Activated T-helper 1 cell treated with anti-CD3 and anti-CD28 coated beads, Interleukin-12 subunit alpha, Interleukin-12 subunit beta, Interleukin-2, Interleukin-4 antibody, amounts not matched to agents 30 ng/mL and 10 ng/mL and 1 ng/mL, durations not matched to agents 14 hours and 24 hours and 36 hours (primary cell): ENCODE data around the gene PAPOLG. TPM values are rescaled to one million over a fixed set of nuclear protein-coding genes. Genes with fewer than 3 reads are reported as not detected.

Source experiments
- DNase-seq: peaks from one replicate; pipeline ENCODE4 v3.0.0; 2021; ENCODE audit warnings: low spot score
- H3K27ac Mint-ChIP-seq: one replicate; pipeline ENCODE4 v1.8.0; 2021; ENCODE audit warnings: mild to moderate bottlenecking, mixed read lengths
- H3K27me3 Mint-ChIP-seq: one replicate; pipeline ENCODE4 v1.8.0; 2022; ENCODE audit warnings: mild to moderate bottlenecking, moderate library complexity, mixed read lengths; ENCODE audit not compliant: insufficient read depth
- H3K36me3 Mint-ChIP-seq: one replicate; pipeline ENCODE4 v1.8.0; 2021; ENCODE audit warnings: low read depth, mixed read lengths
- H3K4me1 Mint-ChIP-seq: one replicate; pipeline ENCODE4 v1.8.0; 2021; ENCODE audit warnings: low read depth, mixed read lengths
- H3K4me3 Mint-ChIP-seq: one replicate; pipeline ENCODE4 v1.8.0; 2021; ENCODE audit warnings: mild to moderate bottlenecking, moderate library complexity, mixed read lengths
- H3K9me3 Mint-ChIP-seq: one replicate; pipeline ENCODE4 v1.8.0; 2021; ENCODE audit warnings: mixed read lengths
- intact Hi-C: fragments of 100-400 bp; cut with micrococcal nuclease; formaldehyde crosslinking; loops from one replicate; pipeline ENCODE4 v1.15.1; 2024
- total RNA-seq: library from RNA; stranded (reverse); gene quantifications from 2 replicates; pipeline ENCODE4 v1.2.3, GENCODE V29; 2022

PAPOLG gene
- 17.2 and 22.2 TPM in 2 replicates for total RNA-seq

DNA sequence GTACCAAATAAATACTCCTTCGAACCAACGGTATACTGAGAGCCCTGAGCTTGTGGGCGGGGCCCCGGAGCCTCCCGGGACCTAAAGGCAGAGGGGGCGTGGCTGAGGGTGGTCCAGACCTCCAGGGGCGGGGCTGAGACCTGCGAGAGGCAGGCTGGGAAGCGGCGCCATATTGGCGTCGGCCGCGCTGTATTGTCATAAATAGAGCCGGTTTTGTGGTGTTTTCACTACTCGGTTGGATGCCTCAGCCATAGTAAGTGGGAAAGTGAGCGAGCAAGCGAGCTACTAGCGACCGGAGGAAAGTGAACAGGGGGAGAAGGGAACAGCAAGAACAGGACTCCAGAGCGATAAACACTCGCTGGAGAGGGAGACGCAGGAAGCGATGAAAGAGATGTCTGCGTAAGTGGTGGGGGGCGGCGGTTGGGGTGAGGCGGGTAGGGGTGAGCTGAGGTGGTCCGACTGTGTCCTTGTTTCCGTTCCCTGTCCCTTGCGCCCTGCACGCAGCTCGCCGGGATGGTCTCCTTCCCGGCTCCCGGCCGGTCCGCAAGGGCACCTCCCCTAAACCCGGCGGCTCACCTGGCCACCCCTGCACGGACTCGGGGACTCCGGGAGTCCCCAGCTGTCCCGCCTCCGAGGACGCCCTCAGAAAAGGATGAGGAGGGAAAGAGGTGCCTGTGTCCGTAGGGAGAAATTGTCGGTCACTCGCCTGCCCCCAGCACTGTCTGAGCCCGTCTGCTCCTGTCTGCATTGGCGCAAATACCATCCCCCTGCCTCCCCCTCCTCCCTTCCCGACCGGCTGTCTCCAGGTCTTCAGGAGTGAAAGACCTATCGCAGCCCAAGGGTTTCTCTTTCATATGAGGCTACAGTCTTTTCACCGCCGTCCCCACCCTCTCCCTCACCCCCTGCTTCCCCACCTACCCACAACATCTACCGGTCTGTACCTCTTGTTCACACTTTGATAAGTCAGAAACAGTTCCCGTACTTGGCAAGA lies at the start of gene PAPOLG:
Gene PAPOLG, plus strand, starts transcription at position 172 of the 991 bp plus-strand sequence. Its CDS starts 211 bp downstream, at position 383.
- H3K27me3 Mint-ChIP-seq, result no peaks in the 10 kb centered on the region
- H3K4me1 Mint-ChIP-seq, result peaks cover 31% of the 10 kb centered on the region
- peak within 1 kb of the TSS; percentile 99 for H3K27ac Mint-ChIP-seq
- DNase-seq, result peak; percentile 94
- intact Hi-C loops, result loop anchor here (1.0 to 10.0 kb wide), 12 partner anchors 40 to 1949 kb away; partner anchors contain the start of genes B3GNT2, EHBP1, FAM161A and PEX13
- no peaks in the 10 kb centered on the region for H3K9me3 Mint-ChIP-seq
- peaks cover 14% of the 10 kb centered on the region for H3K36me3 Mint-ChIP-seq
- H3K4me3 Mint-ChIP-seq, result peak within 1 kb of the TSS; percentile 99

GRCh38 chr2:60707750-60708371 lies 48.2 kb upstream of the PAPOLG start:
- no peaks in the 10 kb centered on the region for H3K9me3 Mint-ChIP-seq
- H3K27me3 Mint-ChIP-seq, result no peaks in the 10 kb centered on the region
- intact Hi-C loops, result loop anchor here (1.0 kb wide), 3 partner anchors 48 to 291 kb away; partner anchors contain the start of gene PAPOLG
- H3K27ac Mint-ChIP-seq, result no peak overlapping the region
- no peaks in the 10 kb centered on the region for H3K4me1 Mint-ChIP-seq
- DNase-seq, result no peak
- H3K36me3 Mint-ChIP-seq, result no peaks in the 10 kb centered on the region
- no peak overlapping the region for H3K4me3 Mint-ChIP-seq

DNA sequence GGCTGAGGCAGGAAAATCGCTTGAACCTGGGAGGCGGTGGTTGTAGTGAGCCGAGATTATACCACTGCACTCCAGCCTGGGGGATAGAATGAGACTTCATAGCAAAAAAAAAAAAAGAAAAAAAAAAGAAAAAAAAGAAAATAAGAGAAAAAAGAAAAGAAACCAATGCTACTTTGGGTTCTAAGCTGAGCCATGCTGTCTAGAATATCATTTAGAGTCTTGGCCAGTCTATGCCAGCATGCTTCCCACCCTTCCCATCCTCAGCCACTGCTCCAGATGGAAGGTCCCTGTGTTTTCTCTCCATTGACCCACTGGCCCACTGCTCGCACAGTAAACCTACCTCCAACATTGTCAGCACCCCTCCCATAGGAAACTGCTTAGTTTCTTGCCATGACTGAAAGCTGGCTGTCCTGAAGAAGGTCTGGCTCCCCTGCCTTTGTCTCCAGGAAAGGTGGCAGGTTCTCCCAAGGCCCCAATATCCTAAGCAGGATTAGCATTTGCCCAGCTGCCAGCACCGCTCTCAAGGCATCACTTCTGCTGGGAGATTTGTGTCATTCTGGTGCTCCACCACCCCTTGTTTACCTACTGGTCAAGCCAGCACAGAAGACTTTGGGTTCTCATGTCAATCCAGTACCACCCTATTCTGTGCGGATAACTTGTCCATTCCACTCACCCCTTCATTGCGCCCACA lies 47.3 kb upstream of the PAPOLG start:
- intact Hi-C loops, result no loop called here
- H3K4me3 Mint-ChIP-seq, result no peak overlapping the region

GRCh38 chr2:60710707-60711106 lies 45.4 kb upstream of the PAPOLG start:
- Mint-ChIP-seq H3K36me3 (no peaks in the 10 kb centered on the region), H3K9me3 (no peaks in the 10 kb centered on the region), H3K4me3 (no peak overlapping the region), H3K27ac (no peak overlapping the region), H3K4me1 (no peaks in the 10 kb centered on the region), H3K27me3 (no peaks in the 10 kb centered on the region)
- no peak for DNase-seq
- intact Hi-C loops, result no loop called here

More for the DNA sequence above, 47.3 kb upstream of the PAPOLG start:
- Mint-ChIP-seq H3K27me3 (no peaks in the 10 kb centered on the region), H3K4me1 (no peaks in the 10 kb centered on the region), H3K9me3 (no peaks in the 10 kb centered on the region), H3K27ac (no peak overlapping the region), H3K36me3 (no peaks in the 10 kb centered on the region)
- no peak for DNase-seq

DNA sequence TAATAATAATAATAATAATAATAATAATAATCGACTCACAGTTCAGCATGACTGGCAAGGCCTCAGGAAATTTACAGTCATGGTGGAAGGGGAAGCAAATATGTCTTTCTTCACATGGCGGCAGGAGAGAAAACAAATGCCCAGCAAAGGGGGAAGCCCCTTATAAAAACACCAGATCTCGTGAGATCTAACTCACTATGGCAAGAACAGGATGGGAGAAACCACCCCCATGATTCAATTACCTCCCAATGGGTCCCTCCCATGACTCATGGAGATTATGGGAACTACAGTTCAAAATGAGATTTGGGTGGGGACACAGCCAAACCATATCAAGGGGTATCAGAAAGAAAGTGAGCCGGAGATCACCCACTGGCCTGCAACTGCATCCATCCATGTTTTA lies 40.5 kb upstream of the PAPOLG start:
- Mint-ChIP-seq H3K9me3 (no peaks in the 10 kb centered on the region), H3K27me3 (peaks cover 5% of the 10 kb centered on the region), H3K27ac (no peak overlapping the region), H3K36me3 (no peaks in the 10 kb centered on the region), H3K4me3 (no peak overlapping the region), H3K4me1 (peaks cover 5% of the 10 kb centered on the region)
- DNase-seq, result no peak
- intact Hi-C loops, result no loop called here

- Mint-ChIP-seq H3K4me3 (no peak overlapping the region), H3K36me3 (no peaks in the 10 kb centered on the region), H3K27me3 (peaks cover 5% of the 10 kb centered on the region), H3K4me1 (peaks cover 5% of the 10 kb centered on the region), H3K9me3 (no peaks in the 10 kb centered on the region), H3K27ac (no peak overlapping the region)
- no peak for DNase-seq
- intact Hi-C loops, result no loop called here
Measured at GRCh38 chr2:60717691-60718090, 38.4 kb upstream of the PAPOLG start.

GRCh38 chr2:60719331-60719730 lies 36.7 kb upstream of the PAPOLG start:
- H3K27ac Mint-ChIP-seq, result no peak overlapping the region
- intact Hi-C loops, result no loop called here
- no peaks in the 10 kb centered on the region for H3K36me3 Mint-ChIP-seq
- H3K27me3 Mint-ChIP-seq, result peaks cover 10% of the 10 kb centered on the region
- no peak for DNase-seq
- peaks cover 5% of the 10 kb centered on the region for H3K4me1 Mint-ChIP-seq
- H3K9me3 Mint-ChIP-seq, result no peaks in the 10 kb centered on the region
- H3K4me3 Mint-ChIP-seq, result no peak overlapping the region

DNA sequence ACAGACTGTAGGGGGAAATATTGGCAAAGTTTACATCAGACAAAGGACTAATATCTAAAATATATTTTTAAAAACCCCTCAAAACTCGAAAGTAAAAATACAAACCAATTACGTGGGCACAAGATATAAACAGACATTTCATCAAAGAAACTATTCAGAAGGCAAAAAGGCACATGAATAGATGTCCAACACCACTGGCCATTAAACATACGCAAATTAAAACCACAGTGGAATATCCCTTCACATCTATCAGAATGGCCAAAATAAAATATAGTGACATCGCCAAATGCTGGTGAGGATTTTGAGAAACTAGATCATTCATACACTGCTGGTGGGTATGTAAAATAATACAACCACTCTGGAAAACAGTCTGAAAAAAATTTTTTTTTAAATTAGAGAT lies 30.6 kb upstream of the PAPOLG start:
- intact Hi-C loops, result no loop called here
- Mint-ChIP-seq H3K4me1 (no peaks in the 10 kb centered on the region), H3K9me3 (no peaks in the 10 kb centered on the region), H3K36me3 (no peaks in the 10 kb centered on the region), H3K27ac (no peak overlapping the region), H3K27me3 (peaks cover 10% of the 10 kb centered on the region), H3K4me3 (no peak overlapping the region)
- no peak for DNase-seq

DNA sequence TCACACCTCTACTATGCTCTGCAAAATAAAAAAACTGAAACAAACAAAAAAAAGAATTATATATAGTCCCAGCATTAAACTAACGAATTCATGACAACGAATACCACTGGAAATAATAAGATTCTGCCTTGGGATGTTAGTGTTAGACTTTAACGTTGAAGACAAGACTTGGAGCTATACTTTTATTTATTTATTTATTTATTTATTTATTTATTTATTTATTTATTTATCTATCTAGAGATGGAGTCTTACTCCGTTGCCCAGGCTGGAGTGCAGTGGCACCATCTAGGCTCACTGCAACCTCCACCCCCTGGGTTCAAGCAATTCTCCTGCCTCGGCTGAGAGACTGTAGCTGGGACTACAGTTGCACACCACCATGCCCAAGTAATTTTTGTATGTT lies 27.2 kb upstream of the PAPOLG start:
- H3K36me3 Mint-ChIP-seq, result no peaks in the 10 kb centered on the region
- DNase-seq, result no peak
- H3K4me3 Mint-ChIP-seq, result no peak overlapping the region
- no peaks in the 10 kb centered on the region for H3K9me3 Mint-ChIP-seq
- intact Hi-C loops, result no loop called here
- no peak overlapping the region for H3K27ac Mint-ChIP-seq
- H3K4me1 Mint-ChIP-seq, result no peaks in the 10 kb centered on the region
- H3K27me3 Mint-ChIP-seq, result peaks cover 8% of the 10 kb centered on the region

- Mint-ChIP-seq H3K36me3 (no peaks in the 10 kb centered on the region), H3K4me3 (peak overlapping the region; percentile 83), H3K9me3 (no peaks in the 10 kb centered on the region), H3K4me1 (peaks cover 8% of the 10 kb centered on the region), H3K27ac (no peak overlapping the region), H3K27me3 (peaks cover 36% of the 10 kb centered on the region)
- DNase-seq, result no peak
- intact Hi-C loops, result no loop called here
Measured at GRCh38 chr2:60735496-60736250, 20.4 kb upstream of the PAPOLG start.

DNA sequence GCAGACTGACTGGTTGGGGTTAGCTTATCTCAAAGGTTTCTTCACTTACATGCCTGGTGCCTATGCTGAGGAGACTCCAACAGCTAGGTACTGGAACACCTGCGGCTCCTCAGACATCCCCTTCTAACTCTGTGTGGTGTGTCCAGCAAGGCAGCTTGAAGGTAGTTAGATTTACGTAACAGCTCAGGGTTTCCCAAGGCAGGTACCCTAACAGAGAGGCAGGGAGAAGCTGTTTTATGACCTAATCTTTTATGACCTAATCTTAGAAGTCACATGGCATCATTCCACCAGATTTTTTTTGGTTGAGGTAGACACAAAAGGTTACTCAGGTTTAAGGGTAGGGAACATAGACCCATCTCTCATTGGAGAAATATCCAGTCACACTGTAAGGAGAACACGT lies 17.4 kb upstream of the PAPOLG start:
- Mint-ChIP-seq H3K36me3 (no peaks in the 10 kb centered on the region), H3K27me3 (peaks cover 32% of the 10 kb centered on the region), H3K9me3 (no peaks in the 10 kb centered on the region), H3K27ac (no peak overlapping the region), H3K4me1 (peaks cover 8% of the 10 kb centered on the region), H3K4me3 (no peak overlapping the region)
- no peak for DNase-seq
- intact Hi-C loops, result no loop called here

DNA sequence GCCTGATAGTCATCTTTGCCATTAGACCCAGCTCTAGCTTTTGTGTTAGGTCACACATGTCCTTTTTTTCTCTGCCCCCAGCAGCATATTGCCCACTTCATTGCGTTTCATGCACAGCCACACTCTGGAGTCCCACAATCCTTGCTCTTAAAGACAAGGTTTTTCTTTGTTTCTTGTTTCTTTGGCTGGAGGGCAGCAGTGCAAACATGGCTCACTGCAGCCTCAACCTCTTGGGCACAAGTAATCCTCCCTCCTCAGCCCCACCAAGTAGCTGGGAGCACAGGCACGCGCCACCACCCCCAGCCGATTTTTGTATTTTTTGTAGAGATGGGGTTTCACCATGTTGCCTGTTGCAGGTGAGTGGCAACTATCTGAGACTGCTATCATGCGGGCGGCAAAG lies 16.9 kb upstream of the PAPOLG start:
- Mint-ChIP-seq H3K36me3 (no peaks in the 10 kb centered on the region), H3K9me3 (no peaks in the 10 kb centered on the region), H3K27me3 (peaks cover 29% of the 10 kb centered on the region), H3K4me3 (no peak overlapping the region), H3K4me1 (peaks cover 8% of the 10 kb centered on the region), H3K27ac (no peak overlapping the region)
- intact Hi-C loops, result no loop called here
- no peak for DNase-seq
